SK-N-SH treated with all-trans-retinoic acid at 6 μM for 48 hours (cell line): ENCODE data around the gene LRP8.

Experiments used
- ATAC-seq: fragments of 200-7000 bp; cut with Tn5 transposase; 3 replicates; pipeline ENCODE4 v1.9.1; 2020; ENCODE audit warnings: mild to moderate bottlenecking, moderate library complexity
- ARNTL ChIP-seq: fragments of 450-650 bp; formaldehyde crosslinking; IDR thresholded peaks from 2 replicates; pipeline ENCODE4 v1.5.0; 2020; ENCODE audit warnings: low read depth, mild to moderate bottlenecking, moderate library complexity, borderline replicate concordance
- BACH2 ChIP-seq: fragments of 250-450 bp; sonication (Bioruptor Pico); IDR thresholded peaks from 2 replicates; pipeline ENCODE4 v1.9.0; 2021; ENCODE audit warnings: mild to moderate bottlenecking, borderline replicate concordance
- CSDC2 ChIP-seq: fragments of 250-450 bp; sonication (Bioruptor Pico); IDR thresholded peaks from 2 replicates; pipeline ENCODE4 v1.5.0; 2020; ENCODE audit warnings: mild to moderate bottlenecking, moderate library complexity
- ESRRG ChIP-seq: fragments of 250-450 bp; sonication (Bioruptor Pico); IDR thresholded peaks from 2 replicates; pipeline ENCODE4 v1.6.1; 2021; ENCODE audit warnings: mild to moderate bottlenecking
- GLIS3 ChIP-seq: fragments of 250-450 bp; sonication (Bioruptor Pico); IDR thresholded peaks from 2 replicates; pipeline ENCODE4 v1.5.0; 2020; ENCODE audit warnings: mild to moderate bottlenecking, moderate library complexity
- ISL1 ChIP-seq: fragments of 250-450 bp; sonication (Bioruptor Pico); IDR thresholded peaks from 2 replicates; pipeline ENCODE4 v2.1.2; 2022; ENCODE audit warnings: mild to moderate bottlenecking, moderate library complexity
- OSR1 ChIP-seq: fragments of 250-450 bp; sonication (Bioruptor Pico); IDR thresholded peaks from 2 replicates; pipeline ENCODE4 v1.8.0; 2022; ENCODE audit warnings: moderate library complexity, mild to moderate bottlenecking, inconsistent platforms
- PPARA ChIP-seq: fragments of 250-450 bp; sonication (Bioruptor Pico); IDR thresholded peaks from 2 replicates; pipeline ENCODE4 v1.5.0; 2020; ENCODE audit warnings: mild to moderate bottlenecking, borderline replicate concordance
- RARB ChIP-seq: fragments of 250-450 bp; sonication (Bioruptor Pico); IDR thresholded peaks from 2 replicates; pipeline ENCODE4 v1.8.0; 2021; ENCODE audit warnings: mild to moderate bottlenecking, moderate library complexity
- SNAI2 ChIP-seq: fragments of 250-450 bp; sonication (Bioruptor Pico); IDR thresholded peaks from 2 replicates; pipeline ENCODE4 v1.5.0; 2020; ENCODE audit warnings: mild to moderate bottlenecking, moderate library complexity
- TCF4 ChIP-seq: fragments of 250-450 bp; sonication (Bioruptor Pico); IDR thresholded peaks from 2 replicates; pipeline ENCODE4 v1.8.0; 2021; ENCODE audit warnings: mild to moderate bottlenecking, moderate library complexity, borderline replicate concordance
- TOX ChIP-seq: fragments of 250-450 bp; sonication (Bioruptor Pico); IDR thresholded peaks from 2 replicates; pipeline ENCODE4 v1.8.0; 2021; ENCODE audit warnings: mild to moderate bottlenecking, moderate library complexity, borderline replicate concordance
- ZC3H10 ChIP-seq: fragments of 250-450 bp; sonication (Bioruptor Pico); IDR thresholded peaks from 2 replicates; pipeline ENCODE4 v1.5.1; 2021; ENCODE audit warnings: mild to moderate bottlenecking, moderate library complexity
- ZFP3 ChIP-seq: fragments of 250-450 bp; sonication (Bioruptor Pico); IDR thresholded peaks from 2 replicates; pipeline ENCODE4 v1.5.0; 2020; ENCODE audit warnings: mild to moderate bottlenecking, moderate library complexity
- ZFP30 ChIP-seq: fragments of 450-650 bp; formaldehyde crosslinking; IDR thresholded peaks from 2 replicates; pipeline ENCODE4 v1.5.0; 2022; ENCODE audit warnings: mild to moderate bottlenecking, moderate library complexity
- ZNF565 ChIP-seq: fragments of 450-650 bp; formaldehyde crosslinking; conservative IDR thresholded peaks from 2 replicates; pipeline ENCODE4 v1.5.0; 2020; ENCODE audit warnings: low read depth, mild to moderate bottlenecking, moderate library complexity
- ZNF70 ChIP-seq: fragments of 450-650 bp; formaldehyde crosslinking; IDR thresholded peaks from 2 replicates; pipeline ENCODE4 v1.5.0; 2020; ENCODE audit warnings: mild to moderate bottlenecking, moderate library complexity
- ZNF8 ChIP-seq: fragments of 450-650 bp; formaldehyde crosslinking; IDR thresholded peaks from 2 replicates; pipeline ENCODE4 v1.5.0; 2020; ENCODE audit warnings: mild to moderate bottlenecking, moderate library complexity
- TF ChIP-seq, protein P1 (sequence below): fragments of 250-450 bp; sonication (Bioruptor Pico); IDR thresholded peaks from 2 replicates; pipeline ENCODE4 v1.5.1; 2021; ENCODE audit warnings: mild to moderate bottlenecking, moderate library complexity
- TF ChIP-seq, protein P2 (sequence below): fragments of 250-450 bp; sonication (Bioruptor Pico); IDR thresholded peaks from 2 replicates; pipeline ENCODE4 v1.8.0; 2020; ENCODE audit warnings: mild to moderate bottlenecking, moderate library complexity, borderline replicate concordance
- TF ChIP-seq, protein P3 (sequence below): fragments of 250-450 bp; sonication (Bioruptor Pico); IDR thresholded peaks from 2 replicates; pipeline ENCODE4 v1.5.0; 2020; ENCODE audit warnings: mild to moderate bottlenecking, moderate library complexity
- TF ChIP-seq, protein P4 (sequence below): fragments of 250-450 bp; sonication (Bioruptor Pico); IDR thresholded peaks from 2 replicates; pipeline ENCODE4 v1.8.0; 2021; ENCODE audit warnings: low read depth, mild to moderate bottlenecking, moderate library complexity, borderline replicate concordance

LRP8 gene

DNA sequence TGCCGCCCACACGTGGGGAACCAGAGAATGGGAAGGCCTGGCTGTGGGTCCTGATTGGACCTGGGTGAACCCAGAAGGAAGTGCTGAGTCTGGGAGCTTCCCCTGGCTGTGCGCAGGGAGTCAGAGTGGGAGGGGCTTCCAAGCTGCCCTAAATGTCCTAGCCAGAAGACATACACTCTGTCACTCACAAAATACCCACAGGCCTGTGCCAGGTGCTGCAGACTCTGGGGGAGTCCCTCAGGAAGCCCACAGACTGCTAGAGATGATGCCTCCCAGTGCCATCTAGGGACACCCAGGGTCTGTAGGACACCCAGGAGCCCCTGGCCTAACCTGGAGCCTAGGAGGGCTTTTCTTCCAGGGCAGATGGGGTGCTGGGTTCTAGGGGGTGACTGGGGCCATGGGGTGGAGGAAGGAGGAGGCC, 33.7 kb upstream of the LRP8 start:
- no peak for ATAC-seq
- TF ChIP-seq ARNTL (CRISPR knock-in tag) (no peak), ZNF8 (CRISPR knock-in tag) (no peak)

DNA sequence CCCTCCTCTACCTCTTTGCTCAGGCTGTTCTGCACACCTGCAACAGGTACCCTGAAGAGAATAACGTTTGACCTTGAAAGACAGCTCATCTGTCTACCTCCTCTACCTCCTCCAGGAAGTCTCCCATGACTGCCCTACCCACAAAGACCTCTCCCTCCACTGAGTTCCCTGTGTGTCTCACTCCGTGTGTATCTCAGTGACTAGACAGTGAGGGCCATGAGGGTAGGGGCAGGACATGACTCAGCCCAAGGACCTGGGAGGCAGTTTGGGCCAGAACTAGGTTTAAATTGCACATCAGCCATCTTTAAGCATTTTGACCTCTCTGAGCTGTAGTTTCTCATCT, 32.0 kb upstream of the LRP8 start:
- no peak for ATAC-seq
- TF ChIP-seq, protein P1, sequence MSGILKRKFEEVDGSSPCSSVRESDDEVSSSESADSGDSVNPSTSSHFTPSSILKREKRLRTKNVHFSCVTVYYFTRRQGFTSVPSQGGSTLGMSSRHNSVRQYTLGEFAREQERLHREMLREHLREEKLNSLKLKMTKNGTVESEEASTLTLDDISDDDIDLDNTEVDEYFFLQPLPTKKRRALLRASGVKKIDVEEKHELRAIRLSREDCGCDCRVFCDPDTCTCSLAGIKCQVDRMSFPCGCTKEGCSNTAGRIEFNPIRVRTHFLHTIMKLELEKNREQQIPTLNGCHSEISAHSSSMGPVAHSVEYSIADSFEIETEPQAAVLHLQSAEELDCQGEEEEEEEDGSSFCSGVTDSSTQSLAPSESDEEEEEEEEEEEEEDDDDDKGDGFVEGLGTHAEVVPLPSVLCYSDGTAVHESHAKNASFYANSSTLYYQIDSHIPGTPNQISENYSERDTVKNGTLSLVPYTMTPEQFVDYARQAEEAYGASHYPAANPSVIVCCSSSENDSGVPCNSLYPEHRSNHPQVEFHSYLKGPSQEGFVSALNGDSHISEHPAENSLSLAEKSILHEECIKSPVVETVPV: no peak
- TF ChIP-seq, protein P2, sequence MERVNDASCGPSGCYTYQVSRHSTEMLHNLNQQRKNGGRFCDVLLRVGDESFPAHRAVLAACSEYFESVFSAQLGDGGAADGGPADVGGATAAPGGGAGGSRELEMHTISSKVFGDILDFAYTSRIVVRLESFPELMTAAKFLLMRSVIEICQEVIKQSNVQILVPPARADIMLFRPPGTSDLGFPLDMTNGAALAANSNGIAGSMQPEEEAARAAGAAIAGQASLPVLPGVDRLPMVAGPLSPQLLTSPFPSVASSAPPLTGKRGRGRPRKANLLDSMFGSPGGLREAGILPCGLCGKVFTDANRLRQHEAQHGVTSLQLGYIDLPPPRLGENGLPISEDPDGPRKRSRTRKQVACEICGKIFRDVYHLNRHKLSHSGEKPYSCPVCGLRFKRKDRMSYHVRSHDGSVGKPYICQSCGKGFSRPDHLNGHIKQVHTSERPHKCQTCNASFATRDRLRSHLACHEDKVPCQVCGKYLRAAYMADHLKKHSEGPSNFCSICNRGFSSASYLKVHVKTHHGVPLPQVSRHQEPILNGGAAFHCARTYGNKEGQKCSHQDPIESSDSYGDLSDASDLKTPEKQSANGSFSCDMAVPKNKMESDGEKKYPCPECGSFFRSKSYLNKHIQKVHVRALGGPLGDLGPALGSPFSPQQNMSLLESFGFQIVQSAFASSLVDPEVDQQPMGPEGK: no peak
- TF ChIP-seq ZNF70 (CRISPR knock-in tag) (no peak), TCF4 (no peak), ZFP30 (no peak), ESRRG (no peak), BACH2 (no peak), RARB (CRISPR knock-in tag) (no peak), TOX (CRISPR knock-in tag) (no peak), PPARA (CRISPR knock-in tag) (no peak), ZC3H10 (CRISPR knock-in tag) (no peak), GLIS3 (CRISPR knock-in tag) (no peak), CSDC2 (no peak)

DNA sequence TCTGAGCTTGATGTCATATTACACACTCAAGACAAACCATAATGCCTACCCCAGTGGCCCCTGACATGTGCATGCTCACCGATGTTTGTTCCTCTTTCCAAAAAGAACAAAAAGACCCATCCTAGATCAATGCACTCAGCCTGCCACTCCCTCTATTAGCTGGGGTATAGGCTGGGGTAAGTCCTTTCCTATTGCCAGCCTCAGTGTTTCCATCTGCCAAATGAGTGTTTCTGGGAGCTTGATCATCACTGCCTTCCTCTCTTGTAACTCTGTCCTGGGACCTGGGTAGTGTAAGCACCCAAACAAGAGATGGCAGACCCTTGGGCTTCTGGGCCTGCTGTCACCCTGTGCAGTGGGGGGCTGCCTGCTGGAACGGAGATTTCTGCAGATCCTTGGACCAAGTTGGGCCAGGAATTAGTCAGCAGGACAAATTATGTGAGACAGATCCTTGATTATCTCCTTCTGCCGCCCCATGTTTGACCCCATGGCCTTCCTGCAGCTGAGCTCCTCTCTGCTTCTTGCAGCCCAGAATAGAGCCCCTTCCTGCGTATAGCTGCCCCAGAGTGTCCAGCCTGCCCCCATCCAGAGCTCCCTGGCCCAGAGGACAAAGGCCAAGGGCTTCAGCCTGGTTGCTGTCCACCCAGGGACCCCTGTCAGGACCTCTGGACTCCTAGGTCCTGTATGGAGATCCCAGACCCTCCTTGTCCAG, 31.5 kb upstream of the LRP8 start:
- ATAC-seq: no peak
- TF ChIP-seq BACH2 (no peak), SNAI2 (CRISPR knock-in tag) (no peak), TCF4 (no peak), ESRRG (no peak), ZFP30 (no peak), ZC3H10 (CRISPR knock-in tag) (no peak), ZNF8 (CRISPR knock-in tag) (no peak), RARB (CRISPR knock-in tag) (no peak), GLIS3 (CRISPR knock-in tag) (no peak), ZNF565 (no peak), ISL1 (CRISPR knock-in tag) (no peak), ARNTL (CRISPR knock-in tag) (no peak), ZNF70 (CRISPR knock-in tag) (no peak), ZFP3 (no peak)
- TF ChIP-seq, protein P1: no peak

DNA sequence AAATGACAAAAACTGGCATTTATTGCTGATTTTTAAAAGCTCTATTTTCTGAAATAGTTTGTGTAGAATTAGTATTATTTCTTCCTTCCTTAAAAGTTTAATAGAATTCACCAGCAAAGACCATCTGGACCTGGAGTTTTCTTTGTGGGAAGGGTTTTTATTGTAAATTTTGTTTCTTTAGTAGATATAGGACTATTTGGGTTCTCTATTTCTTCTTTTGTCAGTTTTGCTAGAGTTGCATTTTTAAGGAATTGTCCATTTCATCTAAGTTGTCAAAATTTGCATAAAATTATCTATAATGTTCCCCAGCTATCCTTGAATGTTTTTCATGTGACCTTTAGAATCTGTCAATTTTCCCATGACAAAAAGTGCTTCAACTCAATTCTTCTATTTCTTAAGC, 28.8 kb upstream of the LRP8 start:
- ATAC-seq: no peak
- TF ChIP-seq OSR1 (CRISPR knock-in tag) (no peak), TCF4 (no peak), ZNF8 (CRISPR knock-in tag) (no peak), ARNTL (CRISPR knock-in tag) (no peak), ESRRG (no peak), SNAI2 (CRISPR knock-in tag) (no peak), ZC3H10 (CRISPR knock-in tag) (no peak), RARB (CRISPR knock-in tag) (no peak), GLIS3 (CRISPR knock-in tag) (no peak), ISL1 (CRISPR knock-in tag) (no peak), BACH2 (no peak), ZNF565 (no peak), ZFP3 (no peak), ZFP30 (no peak)
- TF ChIP-seq, protein P1: no peak
- TF ChIP-seq, protein P2: no peak
- TF ChIP-seq, protein P3, sequence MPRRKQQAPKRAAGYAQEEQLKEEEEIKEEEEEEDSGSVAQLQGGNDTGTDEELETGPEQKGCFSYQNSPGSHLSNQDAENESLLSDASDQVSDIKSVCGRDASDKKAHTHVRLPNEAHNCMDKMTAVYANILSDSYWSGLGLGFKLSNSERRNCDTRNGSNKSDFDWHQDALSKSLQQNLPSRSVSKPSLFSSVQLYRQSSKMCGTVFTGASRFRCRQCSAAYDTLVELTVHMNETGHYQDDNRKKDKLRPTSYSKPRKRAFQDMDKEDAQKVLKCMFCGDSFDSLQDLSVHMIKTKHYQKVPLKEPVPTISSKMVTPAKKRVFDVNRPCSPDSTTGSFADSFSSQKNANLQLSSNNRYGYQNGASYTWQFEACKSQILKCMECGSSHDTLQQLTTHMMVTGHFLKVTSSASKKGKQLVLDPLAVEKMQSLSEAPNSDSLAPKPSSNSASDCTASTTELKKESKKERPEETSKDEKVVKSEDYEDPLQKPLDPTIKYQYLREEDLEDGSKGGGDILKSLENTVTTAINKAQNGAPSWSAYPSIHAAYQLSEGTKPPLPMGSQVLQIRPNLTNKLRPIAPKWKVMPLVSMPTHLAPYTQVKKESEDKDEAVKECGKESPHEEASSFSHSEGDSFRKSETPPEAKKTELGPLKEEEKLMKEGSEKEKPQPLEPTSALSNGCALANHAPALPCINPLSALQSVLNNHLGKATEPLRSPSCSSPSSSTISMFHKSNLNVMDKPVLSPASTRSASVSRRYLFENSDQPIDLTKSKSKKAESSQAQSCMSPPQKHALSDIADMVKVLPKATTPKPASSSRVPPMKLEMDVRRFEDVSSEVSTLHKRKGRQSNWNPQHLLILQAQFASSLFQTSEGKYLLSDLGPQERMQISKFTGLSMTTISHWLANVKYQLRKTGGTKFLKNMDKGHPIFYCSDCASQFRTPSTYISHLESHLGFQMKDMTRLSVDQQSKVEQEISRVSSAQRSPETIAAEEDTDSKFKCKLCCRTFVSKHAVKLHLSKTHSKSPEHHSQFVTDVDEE (CRISPR knock-in tag): no peak
- TF ChIP-seq, protein P4, sequence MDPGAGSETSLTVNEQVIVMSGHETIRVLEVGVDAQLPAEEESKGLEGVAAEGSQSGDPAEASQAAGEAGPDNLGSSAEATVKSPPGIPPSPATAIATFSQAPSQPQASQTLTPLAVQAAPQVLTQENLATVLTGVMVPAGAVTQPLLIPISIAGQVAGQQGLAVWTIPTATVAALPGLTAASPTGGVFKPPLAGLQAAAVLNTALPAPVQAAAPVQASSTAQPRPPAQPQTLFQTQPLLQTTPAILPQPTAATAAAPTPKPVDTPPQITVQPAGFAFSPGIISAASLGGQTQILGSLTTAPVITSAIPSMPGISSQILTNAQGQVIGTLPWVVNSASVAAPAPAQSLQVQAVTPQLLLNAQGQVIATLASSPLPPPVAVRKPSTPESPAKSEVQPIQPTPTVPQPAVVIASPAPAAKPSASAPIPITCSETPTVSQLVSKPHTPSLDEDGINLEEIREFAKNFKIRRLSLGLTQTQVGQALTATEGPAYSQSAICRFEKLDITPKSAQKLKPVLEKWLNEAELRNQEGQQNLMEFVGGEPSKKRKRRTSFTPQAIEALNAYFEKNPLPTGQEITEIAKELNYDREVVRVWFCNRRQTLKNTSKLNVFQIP (CRISPR knock-in tag): no peak
